Upper lobe of right lung (tissue), 1 donor: Measurements from ENCODE around the gene SLC6A11. TPM values are rescaled to one million over a fixed set of nuclear protein-coding genes. Genes with fewer than 3 reads are reported as not detected.

Source experiments
- ATAC-seq: fragments of 200-7000 bp; cut with Tn5 transposase; one replicate; pipeline ENCODE4 v1.9.1; 2020; ENCODE audit warnings: mild to moderate bottlenecking, moderate library complexity
- DNase-seq: peaks from one replicate; pipeline ENCODE4 v3.0.0-alpha.2; 2020
- H3K27ac ChIP-seq: fragments of 200-600 bp; one replicate; pipeline ENCODE4 v1.8.0; 2022
- H3K27me3 ChIP-seq: fragments of 200-600 bp; one replicate; pipeline ENCODE4 v1.8.0; 2022; ENCODE audit warnings: mild to moderate bottlenecking
- H3K36me3 ChIP-seq: fragments of 200-600 bp; one replicate; pipeline ENCODE4 v1.8.0; 2022
- H3K4me1 ChIP-seq: fragments of 200-600 bp; one replicate; pipeline ENCODE4 v1.8.0; 2022
- H3K4me3 ChIP-seq: fragments of 200-600 bp; one replicate; pipeline ENCODE4 v1.8.0; 2022; ENCODE audit warnings: mild to moderate bottlenecking
- H3K9me3 ChIP-seq: fragments of 200-600 bp; one replicate; pipeline ENCODE4 v1.8.0; 2022
- CTCF ChIP-seq: fragments of 200-600 bp; IDR thresholded peaks from one replicate; pipeline ENCODE4 v1.8.0; 2022; ENCODE audit warnings: antibody characterized with exemption
- intact Hi-C: fragments of 100-400 bp; cut with DNase I; formaldehyde crosslinking; loops from one replicate; pipeline ENCODE4 v1.11.0; 2022
- total RNA-seq: library from RNA; stranded (reverse); fragmentation: NEBNext Ultra II Directional; extraction: Animal tissue kit (Norgen Biotek cat#: 25700); gene quantifications from one replicate; pipeline ENCODE4 v1.2.1, GENCODE V29; 2021
- donor health status: DM: no; HTN: yes; CAD: no; lungs with severe emphysema.

SLC6A11 gene
- total RNA-seq, 1 donor from 2014 or later = 0.17 TPM

GRCh38 chr3:10772271-10773161, 43.5 kb upstream of the SLC6A11 start:
- no peak for DNase-seq

DNA sequence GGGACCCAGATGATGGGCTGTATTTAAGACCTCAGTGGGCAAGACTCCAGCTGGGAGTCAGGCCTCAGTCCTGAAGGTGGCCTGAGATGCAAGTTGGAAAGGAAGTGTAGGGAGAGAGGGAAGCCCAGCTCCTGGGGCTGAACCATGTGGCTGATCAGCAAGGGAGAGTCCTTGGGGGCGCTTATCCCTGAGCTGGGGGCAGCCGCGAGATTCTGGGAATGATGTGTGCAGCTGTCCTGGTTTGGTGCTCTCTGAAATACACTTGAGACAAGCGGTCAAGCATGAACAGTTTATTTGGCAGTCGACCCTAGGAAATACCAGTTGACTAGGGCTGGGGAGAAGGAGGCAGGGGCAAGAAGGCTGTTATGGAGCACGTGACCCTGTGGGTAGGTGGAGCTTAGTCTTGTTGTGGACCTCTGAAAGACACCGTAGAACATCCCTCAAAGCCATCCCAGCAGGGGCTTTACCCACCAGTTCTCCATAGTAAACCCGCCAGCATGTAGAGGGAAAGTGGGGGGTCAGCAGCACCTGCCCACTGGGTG, 41.8 kb upstream of the SLC6A11 start:
- Histone ChIP-seq H3K4me3 (no peak overlapping the region), H3K27ac (no peak overlapping the region), H3K27me3 (peaks cover 15% of the 10 kb centered on the region), H3K4me1 (no peaks in the 10 kb centered on the region), H3K36me3 (no peaks in the 10 kb centered on the region), H3K9me3 (no peaks in the 10 kb centered on the region)
- ATAC-seq = no peak
- no peak for DNase-seq
- no peak for TF ChIP-seq CTCF
- intact Hi-C loops = no loop called here

More at GRCh38 chr3:10772271-10773161, 43.5 kb upstream of the SLC6A11 start:
- Histone ChIP-seq H3K9me3 (no peaks in the 10 kb centered on the region), H3K27ac (no peak overlapping the region), H3K4me3 (no peak overlapping the region), H3K27me3 (peaks cover 15% of the 10 kb centered on the region), H3K36me3 (no peaks in the 10 kb centered on the region), H3K4me1 (no peaks in the 10 kb centered on the region)
- TF ChIP-seq CTCF = no peak
- peak; percentile 23 for ATAC-seq
- intact Hi-C loops = no loop called here

- Histone ChIP-seq H3K27ac (no peak overlapping the region), H3K4me1 (no peaks in the 10 kb centered on the region), H3K27me3 (peaks cover 11% of the 10 kb centered on the region), H3K4me3 (no peak overlapping the region), H3K36me3 (no peaks in the 10 kb centered on the region), H3K9me3 (no peaks in the 10 kb centered on the region)
- ATAC-seq = no peak
- DNase-seq = no peak
- TF ChIP-seq CTCF = no peak
- intact Hi-C loops = no loop called here
Measured at GRCh38 chr3:10774825-10775224, 41.2 kb upstream of the SLC6A11 start.

DNA sequence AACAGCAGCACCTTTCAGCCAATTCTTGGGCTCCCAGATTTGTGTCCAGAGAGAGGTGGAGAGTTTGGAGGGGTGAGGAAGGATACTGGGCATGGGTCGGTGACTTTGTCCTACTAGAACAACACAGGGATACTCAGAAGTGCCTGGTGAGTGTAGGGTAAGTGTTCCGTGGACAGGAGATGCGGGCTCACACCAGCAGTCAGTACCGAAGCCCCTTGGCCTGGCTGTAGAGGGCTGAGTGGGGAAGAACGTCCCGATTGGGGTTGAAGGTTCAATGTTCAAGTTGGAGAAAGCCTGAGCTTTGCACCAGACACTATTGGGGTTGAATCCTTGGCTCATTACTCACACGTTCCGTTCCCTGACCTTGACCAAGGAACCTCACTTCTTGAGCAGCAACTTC, 40.8 kb upstream of the SLC6A11 start:
- intact Hi-C loops = no loop called here
- no peak for TF ChIP-seq CTCF
- peaks cover 11% of the 10 kb centered on the region for H3K27me3 ChIP-seq

DNA sequence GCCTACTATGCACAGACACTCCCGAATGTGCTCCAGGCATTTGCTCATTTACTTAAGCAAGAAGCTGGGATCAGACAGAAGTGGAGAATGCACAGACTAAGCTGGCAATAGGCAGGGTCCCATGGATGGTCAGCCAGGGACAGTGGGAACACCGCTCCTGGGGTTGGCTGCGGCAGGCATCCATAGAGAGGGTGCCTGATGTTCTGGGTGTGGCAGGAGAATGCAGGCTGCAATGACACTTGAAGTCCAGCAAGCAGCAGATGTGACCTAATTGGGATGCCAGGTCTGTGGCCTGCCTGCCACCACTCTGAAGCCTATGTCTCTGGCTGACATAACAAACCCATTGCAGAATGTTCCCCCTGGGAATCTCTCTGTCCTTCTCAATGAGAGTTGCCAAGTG, 40.2 kb upstream of the SLC6A11 start:
- Histone ChIP-seq H3K9me3 (no peaks in the 10 kb centered on the region), H3K36me3 (no peaks in the 10 kb centered on the region), H3K27ac (no peak overlapping the region), H3K4me3 (no peak overlapping the region), H3K4me1 (no peaks in the 10 kb centered on the region), H3K27me3 (peaks cover 11% of the 10 kb centered on the region)
- DNase-seq (no peak), ATAC-seq (no peak)
- intact Hi-C loops = no loop called here
- no peak for TF ChIP-seq CTCF

More for the DNA sequence above, 40.8 kb upstream of the SLC6A11 start:
- ATAC-seq (no peak), DNase-seq (no peak)
- no peaks in the 10 kb centered on the region for H3K36me3 ChIP-seq
- no peak overlapping the region for H3K4me3 ChIP-seq
- no peak overlapping the region for H3K27ac ChIP-seq
- no peaks in the 10 kb centered on the region for H3K9me3 ChIP-seq
- no peaks in the 10 kb centered on the region for H3K4me1 ChIP-seq
